Stimulated activated CD4-positive, alpha-beta T cell treated with anti-CD3 and anti-CD28 coated beads, TNF-alpha, amount 100 ng/mL, for 1 hour (primary cell): ENCODE measurements around the gene YTHDF1.
"Not testable (repeated sequence)": the region's sequence is repeated elsewhere in the genome, so short reads cannot be mapped to it uniquely, and the experiment has no call there.

ENCODE experiments used
- DNase-seq, 3 donors: peaks; one replicate each; pipeline ENCODE4 v3.0.0-alpha.2; 2020; ENCODE audit warnings: low read depth in 3 of 3, low spot score in 1 of 3

The YTHDF1 gene

GRCh38 chr20:63227260-63227659 is 11.3 kb upstream of the YTHDF1 start:
- no peak for DNase-seq

GRCh38 chr20:63226042-63226943 is 10.4 kb upstream of the YTHDF1 start:
- no peak for DNase-seq

- DNase-seq = no peak
Measured at GRCh38 chr20:63225082-63225454, 9.1 kb upstream of the YTHDF1 start.

GRCh38 chr20:63224412-63225081 is 8.6 kb upstream of the YTHDF1 start:
- DNase-seq = no peak

- DNase-seq = no peak
Measured at GRCh38 chr20:63223826-63224207, 7.9 kb upstream of the YTHDF1 start.

- DNase-seq = peak in 1 of 3 donors; percentile 21
Measured at GRCh38 chr20:63223121-63223825, 7.3 kb upstream of the YTHDF1 start.

- no peak for DNase-seq
Measured at GRCh38 chr20:63222541-63222940, 6.6 kb upstream of the YTHDF1 start.

- DNase-seq = not testable (repeated sequence)
Measured at GRCh38 chr20:63221400-63222053, 5.6 kb upstream of the YTHDF1 start.

GRCh38 chr20:63220696-63221399 is 4.9 kb upstream of the YTHDF1 start:
- no peak for DNase-seq

GRCh38 chr20:63219866-63220521 is 4.1 kb upstream of the YTHDF1 start:
- DNase-seq = no peak

- no peak for DNase-seq
Measured at GRCh38 chr20:63219447-63219821, 3.5 kb upstream of the YTHDF1 start.

GRCh38 chr20:63218701-63219446 is 2.9 kb upstream of the YTHDF1 start:
- no peak for DNase-seq

GRCh38 chr20:63217706-63218105 is 1.8 kb upstream of the YTHDF1 start:
- no peak for DNase-seq

- DNase-seq = no peak
Measured at GRCh38 chr20:63216849-63217471, 1.0 kb upstream of the YTHDF1 start.

- DNase-seq = peak in 1 of 3 donors; percentile 16
Measured at GRCh38 chr20:63215101-63216040, 560 bp downstream of the YTHDF1 start.

- DNase-seq = no peak
Measured at GRCh38 chr20:63214514-63214913, 1.4 kb downstream of the YTHDF1 start.

GRCh38 chr20:63212792-63213191 is 3.1 kb downstream of the YTHDF1 start:
- no peak for DNase-seq

- no peak for DNase-seq
Measured at GRCh38 chr20:63212393-63212730, 3.6 kb downstream of the YTHDF1 start.
